Neural cell (in vitro differentiated cells): ENCODE data around the gene MARS1.

Source experiments
- EP300 ChIP-seq: fragments of 450-650 bp; conservative IDR thresholded peaks from 2 replicates; pipeline ENCODE4 v1.6.1; 2014; ENCODE audit warnings: antibody characterized with exemption, mild to moderate bottlenecking, moderate library complexity; ENCODE audit not compliant: poor library complexity, severe bottlenecking
- TF ChIP-seq, protein P1 (sequence below): fragments of 450-650 bp; IDR thresholded peaks from 2 replicates; pipeline ENCODE4 v1.5.1; 2014; ENCODE audit warnings: antibody characterized with exemption, mild to moderate bottlenecking, moderate library complexity; ENCODE audit not compliant: poor library complexity, severe bottlenecking

DNA sequence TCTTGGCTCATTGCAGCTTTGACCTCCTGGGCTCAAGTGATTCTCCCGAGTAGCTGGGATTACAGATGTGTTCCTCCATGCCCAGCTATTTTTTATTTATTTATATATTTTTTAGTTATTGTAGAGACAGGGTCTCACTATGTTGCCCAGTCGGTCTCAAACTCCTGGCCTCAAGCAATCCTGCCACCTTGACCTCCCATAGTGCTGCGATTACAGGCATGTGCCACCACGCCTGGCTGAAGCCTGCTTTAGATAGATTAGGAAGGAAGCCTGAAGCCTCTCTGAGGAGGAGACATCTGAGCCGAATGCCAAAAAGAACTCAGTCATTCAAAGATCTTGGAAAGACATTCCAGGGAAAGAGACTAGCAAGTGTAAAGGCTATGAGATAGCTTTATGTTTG, 43.1 kb upstream of the MARS1 start:
- TF ChIP-seq, protein P1, sequence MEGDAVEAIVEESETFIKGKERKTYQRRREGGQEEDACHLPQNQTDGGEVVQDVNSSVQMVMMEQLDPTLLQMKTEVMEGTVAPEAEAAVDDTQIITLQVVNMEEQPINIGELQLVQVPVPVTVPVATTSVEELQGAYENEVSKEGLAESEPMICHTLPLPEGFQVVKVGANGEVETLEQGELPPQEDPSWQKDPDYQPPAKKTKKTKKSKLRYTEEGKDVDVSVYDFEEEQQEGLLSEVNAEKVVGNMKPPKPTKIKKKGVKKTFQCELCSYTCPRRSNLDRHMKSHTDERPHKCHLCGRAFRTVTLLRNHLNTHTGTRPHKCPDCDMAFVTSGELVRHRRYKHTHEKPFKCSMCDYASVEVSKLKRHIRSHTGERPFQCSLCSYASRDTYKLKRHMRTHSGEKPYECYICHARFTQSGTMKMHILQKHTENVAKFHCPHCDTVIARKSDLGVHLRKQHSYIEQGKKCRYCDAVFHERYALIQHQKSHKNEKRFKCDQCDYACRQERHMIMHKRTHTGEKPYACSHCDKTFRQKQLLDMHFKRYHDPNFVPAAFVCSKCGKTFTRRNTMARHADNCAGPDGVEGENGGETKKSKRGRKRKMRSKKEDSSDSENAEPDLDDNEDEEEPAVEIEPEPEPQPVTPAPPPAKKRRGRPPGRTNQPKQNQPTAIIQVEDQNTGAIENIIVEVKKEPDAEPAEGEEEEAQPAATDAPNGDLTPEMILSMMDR = no peak
- no peak for TF ChIP-seq EP300
